Measurements from ENCODE around the gene TXNDC2. TPM values are rescaled to one million over a fixed set of nuclear protein-coding genes. Genes with fewer than 3 reads are reported as not detected.
A peak's percentile ranks its signal among the peaks of the same experiment; 100 is the strongest.

TXNDC2 gene
- polyA plus RNA-seq, 3 donors, result 0.10 to 0.36 TPM; not detected in 1

DNA sequence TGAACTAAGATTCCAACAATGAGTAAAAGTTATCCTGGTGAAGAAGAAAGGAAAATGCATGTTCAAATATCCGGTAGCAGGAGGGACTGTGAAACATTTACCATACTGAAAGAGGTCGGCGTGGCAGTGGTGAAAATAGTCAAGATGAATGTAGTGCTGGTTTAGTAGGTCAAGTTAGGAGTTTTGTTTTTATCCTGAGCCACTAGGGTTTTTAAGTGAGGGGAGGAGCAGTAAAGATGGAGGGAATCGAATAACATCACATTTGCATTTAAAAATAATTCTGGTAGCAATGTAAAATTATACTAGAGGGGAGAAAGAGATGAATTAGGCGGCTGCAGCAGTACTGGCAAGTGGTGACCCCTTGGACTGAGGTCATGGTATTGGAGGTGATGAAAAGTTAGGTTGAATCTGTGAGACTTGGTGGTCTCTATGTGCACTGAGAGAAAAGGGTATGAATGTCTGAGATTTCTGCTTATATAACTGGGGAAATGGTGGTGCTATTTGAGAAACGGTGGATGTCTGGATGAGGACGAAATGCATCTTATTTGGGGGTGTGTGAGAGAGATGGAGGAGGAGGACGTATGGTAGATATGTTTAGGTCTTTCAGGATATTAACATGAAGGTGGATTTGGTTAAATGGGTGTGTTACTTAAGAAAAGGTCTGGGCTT, 33.9 kb downstream of the TXNDC2 start:
- Histone ChIP-seq H3K79me2 (ENCODE audit: insufficient read depth, low read length) (peaks cover 100% of the 10 kb centered on the region), H3K9ac (ENCODE audit: insufficient read depth, low read length, poor library complexity, severe bottlenecking) (no peak overlapping the region), H3K27me3 (ENCODE audit: control insufficient read depth in 2 of 2, insufficient read depth in 2 of 2, low read length in 2 of 2) (no peaks in the 10 kb centered on the region), H3K4me1 (ENCODE audit: control insufficient read depth in 1 of 2, insufficient read depth in 2 of 2, low read length in 2 of 2) (peaks cover 35 to 66% of the 10 kb centered on the region in 2 donors), H2AFZ (ENCODE audit: insufficient read depth, low read depth, low read length, poor library complexity, severe bottlenecking) (no peak overlapping the region), H3K36me3 (replicated peaks in 1 of 2; ENCODE audit: control insufficient read depth in 1 of 2, insufficient read depth in 2 of 2, low read length in 2 of 2) (no peaks in the 10 kb centered on the region), H3K9me3 (replicated peaks in 1 of 2; ENCODE audit: control insufficient read depth in 1 of 2, insufficient read depth in 1 of 2, low read length in 2 of 2) (no peaks in the 10 kb centered on the region), H4K20me1 (ENCODE audit: insufficient read depth, low read length) (peaks cover 100% of the 10 kb centered on the region), H3K27ac (ENCODE audit: low read depth in 1 of 2, low read length in 2 of 2) (no peak overlapping the region), H3K4me3 (replicated peaks in 1 of 3; ENCODE audit: low read depth in 2 of 3, low read length in 3 of 3) (no peak overlapping the region), H3K4me2 (replicated peaks; ENCODE audit: extremely low read depth, low read length, poor library complexity, severe bottlenecking) (no peak overlapping the region)
- TF ChIP-seq, protein P1, sequence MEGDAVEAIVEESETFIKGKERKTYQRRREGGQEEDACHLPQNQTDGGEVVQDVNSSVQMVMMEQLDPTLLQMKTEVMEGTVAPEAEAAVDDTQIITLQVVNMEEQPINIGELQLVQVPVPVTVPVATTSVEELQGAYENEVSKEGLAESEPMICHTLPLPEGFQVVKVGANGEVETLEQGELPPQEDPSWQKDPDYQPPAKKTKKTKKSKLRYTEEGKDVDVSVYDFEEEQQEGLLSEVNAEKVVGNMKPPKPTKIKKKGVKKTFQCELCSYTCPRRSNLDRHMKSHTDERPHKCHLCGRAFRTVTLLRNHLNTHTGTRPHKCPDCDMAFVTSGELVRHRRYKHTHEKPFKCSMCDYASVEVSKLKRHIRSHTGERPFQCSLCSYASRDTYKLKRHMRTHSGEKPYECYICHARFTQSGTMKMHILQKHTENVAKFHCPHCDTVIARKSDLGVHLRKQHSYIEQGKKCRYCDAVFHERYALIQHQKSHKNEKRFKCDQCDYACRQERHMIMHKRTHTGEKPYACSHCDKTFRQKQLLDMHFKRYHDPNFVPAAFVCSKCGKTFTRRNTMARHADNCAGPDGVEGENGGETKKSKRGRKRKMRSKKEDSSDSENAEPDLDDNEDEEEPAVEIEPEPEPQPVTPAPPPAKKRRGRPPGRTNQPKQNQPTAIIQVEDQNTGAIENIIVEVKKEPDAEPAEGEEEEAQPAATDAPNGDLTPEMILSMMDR (IDR thresholded peaks at IDR 0.05), result no peak
- Mint-ChIP-seq H3K4me1 (peaks cover 34% of the 10 kb centered on the region), H3K9me3 (no peaks in the 10 kb centered on the region), H3K27me3 (ENCODE audit: low read depth in 3 of 3) (no peaks in the 10 kb centered on the region), H3K4me3 (no peak overlapping the region), H3K27ac (no peak overlapping the region), H3K36me3 (peaks cover 3 to 4% of the 10 kb centered on the region in 2 donors)
- 90% methylated on average over 6 of the region's 8 CpGs for WGBS (ENCODE audit: insufficient coverage)
- intact Hi-C loops (cut with micrococcal nuclease), result loop anchor here (10.0 kb wide), 1 partner anchor 215 kb away; the partner anchor contains the start of gene RAB31 (in 2 of the 2)
- no peak for DNase-seq

DNA sequence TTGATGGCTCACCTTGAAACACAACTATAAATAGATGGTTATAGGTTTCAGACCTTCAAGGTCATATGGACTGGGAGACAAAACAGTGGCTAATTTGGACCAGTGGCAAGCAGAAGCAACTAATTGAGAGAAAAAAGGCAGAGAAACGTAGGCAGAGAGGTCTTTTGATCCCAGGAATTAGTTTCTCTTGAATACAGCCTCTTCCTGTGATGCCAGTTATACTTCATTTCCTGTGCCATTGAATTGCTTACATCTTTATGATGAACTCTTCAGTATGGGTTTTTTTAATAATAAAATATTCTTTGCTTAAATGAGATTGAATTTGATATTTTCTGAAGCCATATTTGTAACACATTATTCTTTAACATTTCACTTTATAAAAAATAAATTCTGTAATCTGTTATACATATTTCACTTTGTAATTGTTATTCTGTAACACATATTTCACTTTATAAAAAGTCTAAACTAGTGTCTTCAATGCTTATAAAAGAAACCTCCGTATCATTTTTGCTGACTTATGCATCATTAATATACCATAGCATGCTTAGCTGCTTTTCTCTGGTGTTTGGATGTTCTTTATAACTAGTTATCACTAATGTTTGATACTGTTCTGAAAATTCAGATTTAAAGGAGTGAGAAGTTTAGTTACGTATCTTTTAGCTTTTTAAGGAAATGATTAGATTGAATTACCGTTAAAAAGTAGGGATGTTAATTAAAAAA, 37.0 kb downstream of the TXNDC2 start:
- H3K4me2 ChIP-seq (replicated peaks; ENCODE audit: extremely low read depth, low read length, poor library complexity, severe bottlenecking), result no peak overlapping the region
- no peak for DNase-seq
- TF ChIP-seq, protein P1 (IDR thresholded peaks at IDR 0.05), result no peak
- H3K36me3 Mint-ChIP-seq, result peaks cover 3 to 4% of the 10 kb centered on the region in 2 donors
- H4K20me1 ChIP-seq (ENCODE audit: insufficient read depth, low read length), result peaks cover 100% of the 10 kb centered on the region
- H3K4me3 ChIP-seq (replicated peaks in 1 of 3; ENCODE audit: low read depth in 2 of 3, low read length in 3 of 3), result no peak overlapping the region
- no peak overlapping the region for H3K9ac ChIP-seq (ENCODE audit: insufficient read depth, low read length, poor library complexity, severe bottlenecking)
- H3K36me3 ChIP-seq (replicated peaks in 1 of 2; ENCODE audit: control insufficient read depth in 1 of 2, insufficient read depth in 2 of 2, low read length in 2 of 2), result no peaks in the 10 kb centered on the region
- H3K27me3 ChIP-seq (ENCODE audit: control insufficient read depth in 2 of 2, insufficient read depth in 2 of 2, low read length in 2 of 2), result no peaks in the 10 kb centered on the region
- H3K27me3 Mint-ChIP-seq (ENCODE audit: low read depth in 3 of 3), result no peaks in the 10 kb centered on the region
- no peaks in the 10 kb centered on the region for H3K9me3 Mint-ChIP-seq
- H2AFZ ChIP-seq (ENCODE audit: insufficient read depth, low read depth, low read length, poor library complexity, severe bottlenecking), result no peak overlapping the region
- H3K4me1 Mint-ChIP-seq, result peaks cover 31% of the 10 kb centered on the region
- peaks cover 100% of the 10 kb centered on the region for H3K79me2 ChIP-seq (ENCODE audit: insufficient read depth, low read length)
- no peak overlapping the region for H3K27ac ChIP-seq (ENCODE audit: low read depth in 1 of 2, low read length in 2 of 2)
- WGBS (ENCODE audit: insufficient coverage), result no CpG with 5 or more reads among the region's 4 CpGs
- no peaks in the 10 kb centered on the region for H3K9me3 ChIP-seq (replicated peaks in 1 of 2; ENCODE audit: control insufficient read depth in 1 of 2, insufficient read depth in 1 of 2, low read length in 2 of 2)
- peaks cover 20 to 40% of the 10 kb centered on the region in 2 donors for H3K4me1 ChIP-seq (ENCODE audit: control insufficient read depth in 1 of 2, insufficient read depth in 2 of 2, low read length in 2 of 2)
- no peak overlapping the region for H3K4me3 Mint-ChIP-seq
- intact Hi-C loops (cut with micrococcal nuclease), result no loop called here
- peak overlapping the region in 3 of 7 donors; percentile 8 to 46 (median 15) for H3K27ac Mint-ChIP-seq
